ENCODE measurements around the gene WRNIP1. TPM values are rescaled to one million over a fixed set of nuclear protein-coding genes. Genes with fewer than 3 reads are reported as not detected.
A peak's percentile ranks its signal among the peaks of the same experiment; 100 is the strongest.

WRNIP1 gene
- total and polyA plus RNA-seq, 2 of the 8 experiments (the other 6 are each of a cell fraction or from before 2014, with no cell fraction given), result 38.2 to 39.2 TPM

DNA sequence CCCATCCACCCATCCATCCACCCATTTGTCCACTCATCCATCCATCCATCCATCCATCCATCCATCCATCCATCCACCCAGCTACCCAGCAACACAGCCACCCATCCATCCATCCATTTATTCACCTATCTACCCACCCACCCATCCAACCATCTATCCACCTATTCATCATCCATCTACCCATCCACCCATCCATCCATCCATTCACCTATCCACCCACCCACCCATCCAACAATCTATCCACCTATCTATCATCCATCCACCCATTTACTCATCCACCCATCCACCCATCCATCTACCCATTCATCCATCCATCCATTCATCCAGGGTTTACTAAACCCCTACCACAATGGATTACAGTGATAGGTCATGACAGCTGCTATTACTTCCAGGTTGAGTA is 69.1 kb downstream of the WRNIP1 start:
- DNase-seq (ENCODE audit: low read depth in 1 of 2, low spot score in 2 of 2), result no peak
- H3K4ac ChIP-seq (replicated peaks; ENCODE audit: insufficient read length, low read depth, low read length), result no peak overlapping the region
- no peak overlapping the region for H2BK5ac ChIP-seq (ENCODE audit: low read depth, low read length)
- H2BK120ac ChIP-seq (replicated peaks; ENCODE audit: low read depth, low read length), result no peak overlapping the region
- no peak overlapping the region for H4K8ac ChIP-seq (ENCODE audit: extremely low read depth, insufficient read depth, low read length)
- peak overlapping the region; percentile 74 for H3K56ac ChIP-seq (replicated peaks; ENCODE audit: insufficient read length, low read depth, low read length)
- no peak overlapping the region for H3K9ac ChIP-seq (replicated peaks in 1 of 4; ENCODE audit: extremely low read depth in 1 of 4, low read depth in 3 of 4, low read length in 3 of 4)
- no peak for FAIRE-seq
- H3K79me1 ChIP-seq (ENCODE audit: low read depth, low read length), result no peaks in the 10 kb centered on the region
- no peak overlapping the region for H4K5ac ChIP-seq (ENCODE audit: insufficient read length, low read depth, low read length)
- no peak overlapping the region for H4K91ac ChIP-seq (replicated peaks; ENCODE audit: insufficient read length, low read length)
- H3K4me1 ChIP-seq (replicated peaks in 1 of 4; ENCODE audit: control insufficient read depth in 3 of 4, insufficient read depth in 4 of 4, low read length in 3 of 4), result no peaks in the 10 kb centered on the region; a peak in 1 of 7 replicates
- H3K27me3 ChIP-seq (replicated peaks in 1 of 4; ENCODE audit: control insufficient read depth in 3 of 4, extremely low read depth in 1 of 4, insufficient read depth in 3 of 4, low read length in 3 of 4), result no peaks in the 10 kb centered on the region
- H3K27ac ChIP-seq (ENCODE audit: low read depth, low read length), result no peak overlapping the region
- POLR2A ChIA-PET (ENCODE audit: partially characterized antibody), result interaction anchor here (1.2 kb wide), 1 partner anchor 8 kb away, joined by 3 read pairs; no protein-coding TSS in a partner anchor
- H2BK12ac ChIP-seq (ENCODE audit: low read depth, low read length), result no peak overlapping the region
- H3K23ac ChIP-seq (ENCODE audit: insufficient read length), result no peak overlapping the region
- no peaks in the 10 kb centered on the region for H3K79me2 ChIP-seq (ENCODE audit: control insufficient read depth in 1 of 2, insufficient read depth in 2 of 2, low read length in 2 of 2)
- no peak overlapping the region for H3K18ac ChIP-seq (ENCODE audit: extremely low read depth, low read length)
- no peak overlapping the region for H3K14ac ChIP-seq (ENCODE audit: insufficient read length)
- no peak overlapping the region for H2BK20ac ChIP-seq (ENCODE audit: low read length)
- H2BK15ac ChIP-seq (ENCODE audit: low read length), result no peak overlapping the region
- no peak overlapping the region for H3K4me2 ChIP-seq (ENCODE audit: insufficient read depth in 1 of 2, low read depth in 2 of 2, low read length in 2 of 2)
- no peak overlapping the region for H3K4me3 ChIP-seq (ENCODE audit: extremely low read depth in 1 of 4, insufficient read depth in 2 of 4, low read depth in 3 of 4, low read length in 4 of 4)
- H3K9me3 ChIP-seq (ENCODE audit: insufficient read depth in 2 of 2, low read depth in 1 of 2, low read length in 1 of 2), result no peaks in the 10 kb centered on the region
- H3K36me3 ChIP-seq (ENCODE audit: control insufficient read depth in 2 of 4, insufficient read depth in 4 of 4, low read length in 3 of 4), result peaks cover 3 to 21% (median 5%) of the 10 kb centered on the region in 4 experiments; a peak in 7 of 8 replicates
- CTCF ChIA-PET (ENCODE audit: partially characterized antibody), result interaction anchor here (1.0 kb wide), 2 partner anchors 13 to 118 kb away, joined by 3 to 5 read pairs; no protein-coding TSS in a partner anchor
- peaks cover 5% of the 10 kb centered on the region; the same call in 1 of the 2 replicates for H3K23me2 ChIP-seq (ENCODE audit: low read depth, low read length)
- peaks cover 0 to 2% of the 10 kb centered on the region in 2 experiments for H4K20me1 ChIP-seq (replicated peaks in 1 of 2; ENCODE audit: control insufficient read depth in 1 of 2, insufficient read depth in 2 of 2, low read length in 2 of 2)
- no peak overlapping the region for H2AFZ ChIP-seq (ENCODE audit: low read length)
- no peak overlapping the region for H2AK5ac ChIP-seq (ENCODE audit: low read depth, low read length)
- no peak for TF ChIP-seq CHD7 (IDR thresholded peaks at IDR 0.05; ENCODE audit: insufficient replicate concordance, low read length)

Data from H1 (cell line).